Colon (tissue), 2 donors: ENCODE measurements around the gene FKBP10.
A peak's percentile ranks its signal among the peaks of the same experiment; 100 is the strongest.

ENCODE experiments used
- FAIRE-seq: peaks from 2 replicates; lab custom pipeline; 2012; peaks lifted over from hg19 to GRCh38; lab: Jason Lieb, UNC
- donor health status: control.
- donor health status: control.

Gene FKBP10

GRCh38 chr17:41784207-41784744, 28.5 kb upstream of the FKBP10 start:
- no peak for FAIRE-seq

- no peak for FAIRE-seq
Measured at GRCh38 chr17:41785091-41785858, 27.5 kb upstream of the FKBP10 start.

DNA sequence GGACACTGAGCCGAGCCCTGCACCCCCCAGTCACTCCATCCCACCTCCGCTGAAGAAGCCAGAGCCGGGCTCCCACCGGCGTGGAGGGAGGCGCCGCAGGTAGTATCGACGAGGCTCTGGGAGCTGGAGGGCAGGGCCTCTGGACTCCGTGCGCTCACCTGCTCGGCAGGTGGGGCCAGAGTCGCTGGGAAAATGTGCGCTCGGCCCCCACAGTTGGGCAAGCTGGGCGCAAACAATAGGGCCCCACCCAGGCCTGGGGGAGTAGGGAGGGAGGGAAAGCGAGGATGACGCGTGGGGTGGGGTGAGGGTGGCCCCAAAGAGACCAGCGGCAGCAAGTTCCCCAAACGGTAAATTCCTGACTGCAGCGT, 27.0 kb upstream of the FKBP10 start:
- no peak for FAIRE-seq

DNA sequence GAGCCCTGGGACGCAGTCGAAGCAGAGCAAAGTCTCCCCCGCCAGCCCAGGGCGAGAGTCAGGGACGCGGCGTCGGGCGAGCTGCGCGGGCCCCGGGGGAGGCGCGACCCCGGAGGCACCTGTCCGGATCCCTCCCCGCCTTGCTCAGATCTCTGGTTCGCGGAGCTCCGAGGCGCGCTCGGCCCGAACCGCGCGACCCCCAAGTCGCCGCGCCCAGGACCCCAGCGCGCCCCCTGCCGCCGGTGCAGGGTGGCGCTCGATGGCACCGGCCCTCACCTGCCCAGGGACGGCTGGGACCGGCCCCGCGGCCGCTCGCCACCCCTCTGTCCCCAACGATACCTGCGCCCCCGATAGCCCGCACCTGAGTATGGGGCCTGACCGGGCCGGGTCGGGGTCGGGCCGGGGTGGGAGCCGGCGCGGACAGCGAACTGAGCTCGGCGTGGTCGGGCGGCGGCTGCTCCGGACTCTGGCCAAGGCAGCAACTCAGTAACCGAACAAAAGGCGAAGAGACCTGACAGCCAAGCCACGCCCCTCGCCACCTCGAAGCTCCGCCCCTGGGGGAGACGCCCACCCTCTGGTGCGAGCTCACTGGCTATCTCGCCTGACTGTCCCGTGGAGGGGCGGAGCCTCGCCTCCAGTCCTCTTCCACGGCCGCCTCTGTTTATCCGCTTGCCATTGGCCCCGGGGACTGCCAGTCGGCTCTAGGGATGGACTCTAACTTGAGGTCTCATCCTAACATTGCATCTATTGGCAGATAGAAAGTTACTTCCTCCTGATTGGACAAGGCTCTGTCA, 26.4 kb upstream of the FKBP10 start, which contains the start of gene JUP:
TSS of gene JUP (minus strand) at position 485 of the 794 bp plus-strand sequence. CDS start 14,857 bp downstream, outside the sequence.
- peak; percentile 85 for FAIRE-seq

- FAIRE-seq: no peak
Measured at GRCh38 chr17:41787021-41787418, 25.8 kb upstream of the FKBP10 start.

DNA sequence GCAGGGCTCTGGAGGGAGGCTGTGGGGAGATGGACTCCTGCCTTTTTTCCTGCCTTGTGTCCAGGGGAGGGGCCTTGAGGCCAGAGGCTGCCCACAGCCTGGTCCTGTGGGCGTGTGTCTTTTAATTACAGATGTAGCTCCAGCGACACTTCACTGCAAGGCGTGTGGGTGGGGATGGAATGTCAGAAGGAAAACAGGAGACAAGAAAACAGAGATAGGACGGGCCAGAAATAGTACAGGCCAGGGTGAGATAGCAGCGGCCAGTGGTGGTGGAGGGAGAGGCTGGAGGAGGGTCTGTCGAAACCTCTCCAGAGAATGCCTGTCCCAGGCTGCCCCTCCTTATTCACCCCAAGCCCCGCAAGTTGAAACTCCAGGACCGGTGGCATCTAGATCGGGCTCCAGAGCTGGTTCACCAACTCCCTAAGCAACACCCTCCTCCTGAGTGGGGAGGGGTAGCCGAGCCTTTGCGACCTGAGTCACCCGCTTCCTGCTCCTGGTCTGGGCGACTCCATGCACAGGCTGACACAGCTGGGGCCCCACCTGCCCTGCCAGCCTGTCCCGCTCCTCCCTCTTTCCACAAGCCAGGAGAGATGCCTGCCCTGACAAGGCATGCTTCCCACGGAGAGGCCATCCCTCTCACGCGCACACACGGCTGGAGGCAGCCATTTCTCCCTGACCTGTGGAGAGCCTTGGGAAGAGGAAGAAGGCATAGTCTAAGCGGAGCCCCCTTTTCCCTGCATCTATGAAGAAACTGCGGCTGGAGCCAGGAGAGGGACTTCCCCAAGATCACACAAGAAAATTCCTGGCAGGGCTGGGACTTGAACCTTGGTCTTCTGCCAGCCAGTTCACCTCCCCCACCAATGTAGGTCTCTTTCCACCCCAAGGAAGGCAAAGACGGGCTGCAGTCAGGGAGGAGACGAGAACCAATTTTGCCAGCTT, 19.7 kb upstream of the FKBP10 start:
- FAIRE-seq: no peak

- no peak for FAIRE-seq
Measured at GRCh38 chr17:41793784-41794539, 18.8 kb upstream of the FKBP10 start.

DNA sequence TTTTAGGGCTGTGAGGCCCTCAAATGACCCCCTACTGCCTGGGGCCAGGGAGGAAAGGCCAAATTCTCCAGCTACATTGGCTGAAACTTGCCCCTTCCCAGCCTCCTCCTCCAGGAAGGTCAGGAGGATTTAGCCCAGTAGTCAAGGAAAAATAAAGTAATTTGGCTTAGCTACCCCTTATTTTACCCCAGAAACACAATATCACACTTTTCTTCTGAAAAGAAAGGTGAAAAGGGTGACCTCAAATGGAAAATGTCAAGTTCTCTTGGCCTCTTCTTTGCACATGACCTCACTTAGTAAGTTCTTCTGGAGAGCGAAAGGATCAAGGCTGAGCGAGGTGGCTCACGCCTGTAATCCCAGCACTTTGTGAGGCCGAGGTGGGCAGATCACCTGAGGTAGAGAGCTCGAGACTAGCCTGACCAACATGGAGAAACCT, 18.2 kb upstream of the FKBP10 start:
- no peak for FAIRE-seq

DNA sequence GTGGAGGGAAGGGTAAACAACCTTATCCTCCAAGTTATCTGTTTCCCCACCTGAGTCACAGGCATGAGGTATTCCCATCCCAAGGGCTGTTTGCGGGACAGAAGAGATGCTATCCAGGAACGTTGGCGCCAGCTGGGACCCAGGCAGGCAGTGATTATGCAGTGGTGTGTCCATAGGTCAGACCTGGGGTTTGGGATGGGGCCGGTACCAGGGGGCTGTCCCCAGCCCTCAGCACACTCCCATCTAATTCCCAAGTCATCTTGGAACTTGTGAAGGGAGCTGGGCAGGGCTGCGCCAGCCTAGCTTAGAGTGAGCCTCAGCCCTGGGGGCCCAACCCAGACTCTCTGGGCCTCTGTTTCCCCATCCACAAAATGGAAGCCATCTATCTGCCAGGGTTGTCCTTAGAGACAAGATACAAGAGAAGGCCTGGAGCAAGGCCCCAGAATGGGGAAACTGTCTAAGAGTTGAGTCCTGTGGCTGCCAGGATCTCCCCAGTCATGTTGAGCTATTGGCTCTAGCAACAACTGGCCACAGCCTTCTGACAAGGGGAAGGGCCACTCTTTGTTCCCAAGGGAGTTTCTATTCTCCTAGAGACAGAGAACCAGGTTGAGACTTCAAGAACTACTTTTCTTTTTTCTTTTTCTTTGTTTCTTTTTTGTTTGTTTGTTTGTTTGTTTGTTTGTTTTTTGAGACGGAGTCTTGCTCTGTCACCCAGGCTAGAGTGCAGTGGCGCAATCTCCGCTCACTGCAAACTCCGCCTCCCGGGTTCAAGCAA, 16.5 kb upstream of the FKBP10 start:
- no peak for FAIRE-seq

GRCh38 chr17:41797377-41797776, 15.4 kb upstream of the FKBP10 start:
- no peak for FAIRE-seq

- no peak for FAIRE-seq
Measured at GRCh38 chr17:41799366-41799765, 13.4 kb upstream of the FKBP10 start.

- FAIRE-seq: no peak
Measured at GRCh38 chr17:41800601-41801373, 12.0 kb upstream of the FKBP10 start.

DNA sequence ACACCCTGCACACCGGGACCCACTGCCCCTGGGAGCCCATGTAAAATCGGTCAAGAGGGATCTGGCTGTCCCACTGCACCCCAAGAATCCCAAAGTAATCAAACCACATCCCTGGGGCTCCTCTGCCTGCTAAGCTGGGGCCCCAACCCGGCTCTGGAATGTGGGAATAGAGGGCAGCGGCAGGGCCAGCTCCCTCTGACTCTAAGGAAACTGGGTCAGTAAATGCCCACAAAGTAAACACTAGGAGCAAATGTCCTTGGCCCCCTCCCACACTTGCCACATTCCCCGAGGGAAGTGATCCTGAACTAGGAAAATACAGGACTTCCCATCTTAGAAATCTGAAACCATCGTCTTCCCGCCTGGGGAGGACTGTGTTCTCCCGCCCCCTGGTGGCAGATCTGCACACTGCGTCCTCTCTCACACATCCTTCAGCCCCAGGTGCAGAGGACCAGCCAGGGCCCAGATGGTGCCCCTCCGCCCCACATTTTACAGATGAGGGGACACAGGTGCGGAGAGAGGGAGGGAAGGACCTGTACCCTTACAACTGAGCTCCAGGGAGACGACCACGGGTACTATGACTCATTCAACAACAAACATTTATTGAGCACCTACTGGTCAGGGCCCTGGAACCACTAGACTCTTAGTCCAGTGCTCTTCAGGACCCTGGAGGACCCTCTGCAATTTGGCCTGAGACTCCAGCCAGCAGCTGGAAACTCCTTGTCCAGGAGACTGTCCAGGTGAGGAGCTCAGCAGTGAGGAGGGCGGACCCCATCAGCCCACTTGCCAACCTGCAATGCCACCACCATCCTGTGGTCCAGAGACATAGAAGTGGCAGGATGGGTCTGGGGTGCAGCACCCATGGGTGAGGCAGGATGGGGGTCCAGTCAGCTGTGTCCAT, 11.2 kb upstream of the FKBP10 start:
- no peak for FAIRE-seq

DNA sequence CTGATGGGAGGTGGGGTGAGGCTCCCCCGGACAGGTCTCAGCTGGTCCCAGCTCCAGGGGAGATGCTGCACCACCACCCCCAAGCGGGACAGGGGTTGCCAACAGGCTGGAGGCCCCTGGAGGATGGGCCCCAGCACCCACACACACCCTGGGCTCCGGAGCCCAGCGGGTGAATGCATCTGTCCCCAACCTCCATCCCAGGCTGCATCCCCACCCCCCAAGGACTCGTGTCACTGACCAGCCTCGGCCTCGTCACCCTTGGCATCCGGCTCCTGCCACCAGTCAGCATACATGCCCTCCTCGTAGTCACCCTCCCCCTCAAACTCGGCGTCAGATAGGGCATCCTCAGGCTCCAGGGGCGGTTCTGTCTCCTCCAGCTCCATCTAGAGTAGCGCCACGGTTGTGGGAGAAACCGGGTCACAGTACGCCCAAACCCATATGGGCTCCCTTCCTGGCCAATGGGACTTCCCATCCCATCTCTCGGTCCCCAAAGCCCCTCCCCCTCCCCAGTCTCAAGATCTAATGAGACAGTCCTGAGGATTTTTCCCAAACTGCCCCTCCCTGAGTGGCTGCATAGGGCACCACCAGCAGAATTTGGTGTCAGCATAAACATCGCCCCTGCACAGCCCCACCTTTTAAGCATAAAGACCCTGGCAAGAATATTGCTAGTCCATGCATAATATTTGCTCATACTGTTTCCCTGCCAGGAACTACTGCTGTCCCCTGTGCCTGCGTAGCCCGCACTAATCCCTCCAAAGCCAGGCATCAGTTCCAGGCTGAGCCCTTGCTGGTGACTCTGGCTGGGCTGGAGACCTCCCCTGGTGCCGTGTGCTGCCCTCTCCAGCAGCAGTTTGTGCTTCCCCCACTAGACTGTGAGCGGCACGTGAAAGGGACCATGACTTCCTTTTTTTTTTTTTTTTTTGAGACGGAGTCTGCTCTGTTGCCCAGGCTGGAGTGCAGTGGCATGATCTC, 9.5 kb upstream of the FKBP10 start:
- FAIRE-seq: no peak

- FAIRE-seq: no peak
Measured at GRCh38 chr17:41806685-41807445, 5.9 kb upstream of the FKBP10 start.
